Ascending aorta (tissue), 2 donors: Measurements from ENCODE around the gene EFNA4. TPM values are rescaled to one million over a fixed set of nuclear protein-coding genes. Genes with fewer than 3 reads are reported as not detected.

Experiments
- DNase-seq, 2 donors: peaks; one replicate each; pipeline ENCODE4 v3.0.0-alpha.2; 2019; ENCODE audit warnings: low spot score in 2 of 2
- H3K27ac ChIP-seq, 2 donors: fragments of 200-600 bp; sonication (generic); one replicate each; pipeline ENCODE4 v1.5.1; 2016 to 2017; ENCODE audit warnings: mild to moderate bottlenecking in 1 of 2
- H3K27me3 ChIP-seq: fragments of 200-600 bp; sonication (generic); one replicate; pipeline ENCODE4 v1.5.1; 2017
- H3K36me3 ChIP-seq, 2 donors: fragments of 200-600 bp; sonication (generic); one replicate each; pipeline ENCODE4 v1.5.1; 2016
- H3K4me1 ChIP-seq, 2 donors: fragments of 200-600 bp; sonication (generic); one replicate each; pipeline ENCODE4 v1.5.1; 2016 to 2017; ENCODE audit warnings: mild to moderate bottlenecking in 1 of 2
- H3K4me3 ChIP-seq, 2 donors: fragments of 200-600 bp; sonication (generic); one replicate each; pipeline ENCODE4 v1.5.1; 2016 to 2017; ENCODE audit warnings: mild to moderate bottlenecking in 1 of 2
- H3K9me3 ChIP-seq, 2 donors: fragments of 200-600 bp; sonication (generic); one replicate each; pipeline ENCODE4 v1.5.1; 2016
- intact Hi-C: fragments of 100-400 bp; cut with DNase I; formaldehyde crosslinking; loops from one replicate; pipeline ENCODE4 v1.15.1; 2023
- total RNA-seq: library from RNA; depleted of rRNA; stranded (reverse); fragments of >200 nt; gene quantifications from one replicate; pipeline ENCODE4 v1.1.0, GENCODE V29; 2016
- TF ChIP-seq, protein P1 (sequence below), 3 experiments: fragments of 200-600 bp in 2 of 3; fragments of 450-650 bp in 1 of 3; sonication (generic) in 2 of 3; IDR thresholded peaks; one replicate each; pipeline ENCODE4 v1.5.1; 2016 to 2019; ENCODE audit warnings: antibody characterized with exemption in 3 of 3, mild to moderate bottlenecking in 1 of 3, moderate library complexity in 1 of 3

EFNA4 gene
- total RNA-seq, 1 donor from 2014 or later: 11.2 TPM

DNA sequence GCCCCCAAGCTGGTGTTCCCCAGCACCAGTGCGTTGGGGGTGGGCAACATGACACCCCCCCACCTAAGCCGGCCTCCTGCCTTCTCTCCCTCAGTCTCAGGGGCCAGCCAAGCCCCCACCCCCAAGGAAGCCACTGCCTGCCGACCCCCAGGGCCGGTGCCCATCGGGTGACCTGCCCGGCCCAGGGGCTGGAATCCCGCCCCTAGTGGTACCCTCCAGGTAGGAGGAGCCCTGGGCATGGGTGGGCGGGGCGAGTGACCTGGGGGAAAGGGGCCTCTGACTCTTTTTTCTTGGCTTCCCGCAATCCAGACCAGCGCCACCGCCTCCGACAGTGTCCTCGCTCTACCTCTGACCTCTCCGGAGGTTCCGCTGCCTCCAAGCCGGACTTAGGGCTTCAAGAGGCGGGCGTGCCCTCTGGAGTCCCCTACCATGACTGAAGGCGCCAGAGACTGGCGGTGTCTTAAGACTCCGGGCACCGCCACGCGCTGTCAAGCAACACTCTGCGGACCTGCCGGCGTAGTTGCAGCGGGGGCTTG, 1.3 kb upstream of the EFNA4 start:
- H3K27me3 ChIP-seq: no peaks in the 10 kb centered on the region
- peak overlapping the region in 1 of 2 donors; percentile 93 for H3K4me3 ChIP-seq
- TF ChIP-seq, protein P1, sequence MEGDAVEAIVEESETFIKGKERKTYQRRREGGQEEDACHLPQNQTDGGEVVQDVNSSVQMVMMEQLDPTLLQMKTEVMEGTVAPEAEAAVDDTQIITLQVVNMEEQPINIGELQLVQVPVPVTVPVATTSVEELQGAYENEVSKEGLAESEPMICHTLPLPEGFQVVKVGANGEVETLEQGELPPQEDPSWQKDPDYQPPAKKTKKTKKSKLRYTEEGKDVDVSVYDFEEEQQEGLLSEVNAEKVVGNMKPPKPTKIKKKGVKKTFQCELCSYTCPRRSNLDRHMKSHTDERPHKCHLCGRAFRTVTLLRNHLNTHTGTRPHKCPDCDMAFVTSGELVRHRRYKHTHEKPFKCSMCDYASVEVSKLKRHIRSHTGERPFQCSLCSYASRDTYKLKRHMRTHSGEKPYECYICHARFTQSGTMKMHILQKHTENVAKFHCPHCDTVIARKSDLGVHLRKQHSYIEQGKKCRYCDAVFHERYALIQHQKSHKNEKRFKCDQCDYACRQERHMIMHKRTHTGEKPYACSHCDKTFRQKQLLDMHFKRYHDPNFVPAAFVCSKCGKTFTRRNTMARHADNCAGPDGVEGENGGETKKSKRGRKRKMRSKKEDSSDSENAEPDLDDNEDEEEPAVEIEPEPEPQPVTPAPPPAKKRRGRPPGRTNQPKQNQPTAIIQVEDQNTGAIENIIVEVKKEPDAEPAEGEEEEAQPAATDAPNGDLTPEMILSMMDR (IDR thresholded peaks at IDR 0.05): no peak
- peaks cover 13 to 33% of the 10 kb centered on the region in 2 donors for H3K36me3 ChIP-seq
- DNase-seq: no peak
- intact Hi-C loops: loop anchor here (5.0 kb wide), 1 partner anchor 105 kb away; the partner anchor contains the start of gene PBXIP1
- peaks cover 14 to 18% of the 10 kb centered on the region in 2 donors for H3K4me1 ChIP-seq
- no peak overlapping the region for H3K27ac ChIP-seq
- no peaks in the 10 kb centered on the region for H3K9me3 ChIP-seq

DNA sequence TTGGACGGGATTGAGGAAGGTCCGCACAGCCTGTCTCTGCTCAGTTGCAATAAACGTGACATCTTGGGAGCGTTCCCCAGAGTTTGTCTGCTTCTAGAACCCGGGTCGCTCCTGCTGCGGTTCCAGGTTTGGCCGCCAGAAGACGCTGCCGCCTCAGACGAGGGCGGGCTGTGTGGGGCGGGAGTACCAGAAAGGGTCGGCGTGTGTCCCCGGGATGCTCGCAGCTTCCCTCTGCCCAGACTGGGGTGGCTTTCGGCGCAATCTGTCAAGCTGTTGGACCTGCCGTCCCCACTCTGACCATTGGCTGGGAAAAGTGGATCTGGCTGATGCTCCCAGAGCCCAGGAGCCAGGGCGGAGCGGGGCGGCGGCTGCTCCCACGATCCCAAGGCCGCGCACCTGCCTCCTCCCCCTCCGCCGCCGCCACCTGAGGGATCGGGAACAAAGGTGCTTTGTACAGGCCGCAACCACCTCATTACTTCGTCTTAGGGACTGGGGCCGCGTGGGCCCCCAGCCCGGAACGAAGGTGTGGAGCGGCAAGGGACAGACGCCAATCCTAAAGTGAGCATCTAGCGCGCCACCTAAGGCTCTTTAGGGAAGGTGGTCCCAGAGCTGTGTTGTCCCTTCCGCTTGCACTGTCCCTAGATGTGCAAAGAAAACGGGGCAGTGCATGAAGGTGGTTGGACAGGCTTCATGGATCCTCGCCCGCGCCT, 683 bp upstream of the EFNA4 start:
- Histone ChIP-seq H3K27me3 (no peaks in the 10 kb centered on the region), H3K36me3 (peaks cover 7 to 26% of the 10 kb centered on the region in 2 donors), H3K4me1 (peaks cover 14 to 18% of the 10 kb centered on the region in 2 donors), H3K9me3 (no peaks in the 10 kb centered on the region), H3K27ac (no peak overlapping the region), H3K4me3 (peak overlapping the region; percentile 60 to 93)
- TF ChIP-seq, protein P1 (IDR thresholded peaks at IDR 0.05): peak; percentile 63 to 80 (median 74)
- intact Hi-C loops: loop anchor here (1.0 to 5.0 kb wide), 2 partner anchors 22 to 106 kb away; partner anchors contain the start of gene PBXIP1
- peak in 1 of 2 donors; percentile 82 for DNase-seq

DNA sequence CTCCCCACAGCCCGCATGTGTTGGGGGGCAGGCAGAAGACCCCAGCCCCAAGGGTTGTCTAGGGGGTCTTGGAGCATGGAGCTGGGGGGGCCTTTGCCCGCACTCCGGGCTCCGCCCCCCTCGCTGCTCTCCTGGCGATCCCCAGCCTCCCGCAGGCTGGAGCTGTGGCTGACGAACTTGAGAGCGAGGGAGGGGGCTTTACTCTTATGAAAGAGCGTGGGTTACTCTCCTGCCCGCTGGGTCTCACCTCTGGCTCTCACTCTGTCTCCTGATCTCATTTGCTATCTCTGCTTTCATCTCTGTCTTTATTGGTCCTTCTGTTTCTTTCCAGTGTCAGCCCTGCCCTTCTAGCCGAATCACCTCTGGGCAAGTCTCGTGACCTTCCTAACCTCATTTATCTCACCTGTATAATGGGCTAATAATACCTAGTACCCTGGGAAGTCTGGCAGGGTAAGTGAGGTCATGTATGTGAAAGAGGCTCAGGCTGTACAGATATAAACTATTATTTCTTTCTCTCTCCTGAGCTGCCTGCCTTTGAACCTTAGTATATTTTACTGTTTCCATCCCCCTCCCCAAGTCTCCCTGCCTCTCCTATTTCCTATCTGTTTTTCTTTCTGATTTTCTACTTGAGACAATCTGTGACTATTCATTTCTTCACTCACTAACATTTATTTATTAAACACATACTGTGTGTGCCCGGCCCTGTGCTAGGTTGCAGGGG, 731 bp downstream of the EFNA4 start:
- intact Hi-C loops: loop anchor here (5.0 kb wide), 1 partner anchor 107 kb away; the partner anchor contains the start of gene PBXIP1
- Histone ChIP-seq H3K27me3 (no peaks in the 10 kb centered on the region), H3K27ac (peak overlapping the region in 1 of 2 donors; percentile 65), H3K36me3 (peaks cover 2 to 16% of the 10 kb centered on the region in 2 donors), H3K4me1 (peaks cover 14 to 18% of the 10 kb centered on the region in 2 donors), H3K9me3 (no peaks in the 10 kb centered on the region), H3K4me3 (peak overlapping the region; percentile 60 to 93)
- no peak for DNase-seq
- TF ChIP-seq, protein P1 (IDR thresholded peaks at IDR 0.05): no peak

DNA sequence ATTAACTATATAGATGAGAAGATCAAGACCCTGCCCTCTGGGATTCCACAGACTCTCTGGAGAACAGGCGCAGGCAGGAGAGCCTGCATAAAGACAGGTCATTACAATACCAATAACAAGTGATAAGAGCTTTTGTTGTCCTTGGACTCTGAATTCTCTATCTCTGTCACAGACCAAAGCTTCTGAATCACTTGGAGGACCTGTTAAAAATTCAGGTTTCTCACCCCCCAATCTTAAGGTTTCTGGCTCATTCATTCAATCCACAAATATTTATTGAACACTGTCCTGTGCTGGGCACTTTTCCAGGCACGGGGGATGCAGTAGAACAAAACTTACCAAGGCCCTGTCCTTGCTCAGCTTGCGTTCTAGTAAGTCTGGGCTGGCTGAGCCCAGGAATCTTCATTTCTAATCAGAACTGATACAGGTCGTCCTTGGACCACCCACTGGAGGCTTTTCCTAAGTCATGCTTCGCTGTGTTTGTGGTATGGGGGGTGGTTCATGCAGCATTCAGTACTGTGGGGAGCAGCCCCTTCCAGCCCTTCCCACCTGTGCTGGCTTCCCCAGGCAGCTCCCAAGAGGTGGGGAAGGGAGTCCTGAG, 1.4 kb downstream of the EFNA4 start:
- DNase-seq: no peak
- Histone ChIP-seq H3K4me1 (peaks cover 14 to 18% of the 10 kb centered on the region in 2 donors), H3K27me3 (no peaks in the 10 kb centered on the region), H3K36me3 (peaks cover 2 to 10% of the 10 kb centered on the region in 2 donors), H3K4me3 (no peak overlapping the region), H3K27ac (no peak overlapping the region), H3K9me3 (no peaks in the 10 kb centered on the region)
- TF ChIP-seq, protein P1 (IDR thresholded peaks at IDR 0.05): no peak
- intact Hi-C loops: loop anchor here (5.0 kb wide), 1 partner anchor 108 kb away; the partner anchor contains the start of gene PBXIP1

DNA sequence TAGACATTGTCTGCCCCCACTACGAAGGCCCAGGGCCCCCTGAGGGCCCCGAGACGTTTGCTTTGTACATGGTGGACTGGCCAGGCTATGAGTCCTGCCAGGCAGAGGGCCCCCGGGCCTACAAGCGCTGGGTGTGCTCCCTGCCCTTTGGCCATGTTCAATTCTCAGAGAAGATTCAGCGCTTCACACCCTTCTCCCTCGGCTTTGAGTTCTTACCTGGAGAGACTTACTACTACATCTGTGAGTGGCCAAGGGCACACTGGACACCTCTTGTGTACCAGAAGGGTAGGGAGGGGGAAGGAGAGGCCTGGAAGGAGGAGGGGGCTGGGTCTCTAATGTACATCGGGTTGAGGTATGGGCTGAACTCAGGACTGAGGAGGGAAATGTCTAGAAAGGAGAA, 3.2 kb downstream of the EFNA4 start:
- Histone ChIP-seq H3K4me3 (no peak overlapping the region), H3K27ac (no peak overlapping the region), H3K36me3 (no peaks in the 10 kb centered on the region), H3K4me1 (peaks cover 11 to 29% of the 10 kb centered on the region in 2 donors), H3K9me3 (no peaks in the 10 kb centered on the region), H3K27me3 (no peaks in the 10 kb centered on the region)
- intact Hi-C loops: no loop called here
- no peak for DNase-seq
- TF ChIP-seq, protein P1 (IDR thresholded peaks at IDR 0.05): no peak
